A549 (cell line): ENCODE results near the gene PITPNM3.

Experiments
- EP300 ChIP-seq, 2 experiments: fragments of >200 bp; sonication (Bioruptor Twin); formaldehyde crosslinking; IDR thresholded peaks; 2 replicates in 1 of 2; 3 replicates in 1 of 2; pipeline ENCODE4 v1.6.1; 2016 to 2017
- MAZ ChIP-seq: fragments of 150-350 bp; IDR thresholded peaks from 2 replicates; pipeline ENCODE4 v1.6.1; 2014; ENCODE audit warnings: antibody characterized with exemption, low read depth, low read length, borderline replicate concordance
- POLR2A ChIP-seq: IDR thresholded peaks from 2 replicates; pipeline ENCODE4 v1.6.1; 2012; ENCODE audit warnings: mild to moderate bottlenecking, low read length
- RCOR1 ChIP-seq: fragments of 150-350 bp; IDR thresholded peaks from 2 replicates; pipeline ENCODE4 v1.6.1; 2014; ENCODE audit warnings: antibody characterized with exemption, low read length, low read depth
- TF ChIP-seq, protein P1 (sequence below): fragments of >200 bp; sonication (Bioruptor Twin); formaldehyde crosslinking; IDR thresholded peaks from 3 replicates; pipeline ENCODE4 v1.5.1; 2016
- TF ChIP-seq, protein P2 (sequence below): IDR thresholded peaks from 2 replicates; pipeline ENCODE4 v1.6.1; 2012
- TF ChIP-seq, protein P3 (sequence below): fragments of 450-650 bp; IDR thresholded peaks from 2 replicates; pipeline ENCODE4 v1.6.1; 2014; ENCODE audit warnings: antibody characterized with exemption
- TF ChIP-seq, protein P4 (sequence below): fragments of >200 bp; sonication (Bioruptor Twin); formaldehyde crosslinking; IDR thresholded peaks from 2 replicates; pipeline ENCODE4 v1.6.1; 2016
- TF ChIP-seq, protein P5 (sequence below): IDR thresholded peaks from 2 replicates; pipeline ENCODE4 v1.6.1; 2012

DNA sequence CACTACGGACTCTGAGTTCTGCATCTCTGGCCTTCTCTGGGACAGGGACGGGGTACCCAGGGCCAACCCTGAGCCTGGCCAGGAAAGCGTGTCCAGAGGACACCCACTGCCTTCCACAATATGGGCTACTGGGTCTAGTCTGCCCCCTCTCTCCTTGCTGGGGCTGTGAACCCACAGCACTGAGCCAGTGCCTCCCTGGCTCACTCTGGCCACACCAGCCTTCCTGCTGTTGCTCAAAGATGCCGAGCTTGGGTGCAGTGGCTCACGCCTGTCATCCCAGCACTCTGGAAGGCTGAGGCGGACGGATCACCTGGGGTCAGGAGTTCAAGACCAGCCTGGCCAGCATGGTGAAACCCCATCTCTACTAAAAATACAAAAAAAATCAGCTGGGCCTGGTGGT lies 24.8 kb downstream of the PITPNM3 start:
- TF ChIP-seq, protein P1, sequence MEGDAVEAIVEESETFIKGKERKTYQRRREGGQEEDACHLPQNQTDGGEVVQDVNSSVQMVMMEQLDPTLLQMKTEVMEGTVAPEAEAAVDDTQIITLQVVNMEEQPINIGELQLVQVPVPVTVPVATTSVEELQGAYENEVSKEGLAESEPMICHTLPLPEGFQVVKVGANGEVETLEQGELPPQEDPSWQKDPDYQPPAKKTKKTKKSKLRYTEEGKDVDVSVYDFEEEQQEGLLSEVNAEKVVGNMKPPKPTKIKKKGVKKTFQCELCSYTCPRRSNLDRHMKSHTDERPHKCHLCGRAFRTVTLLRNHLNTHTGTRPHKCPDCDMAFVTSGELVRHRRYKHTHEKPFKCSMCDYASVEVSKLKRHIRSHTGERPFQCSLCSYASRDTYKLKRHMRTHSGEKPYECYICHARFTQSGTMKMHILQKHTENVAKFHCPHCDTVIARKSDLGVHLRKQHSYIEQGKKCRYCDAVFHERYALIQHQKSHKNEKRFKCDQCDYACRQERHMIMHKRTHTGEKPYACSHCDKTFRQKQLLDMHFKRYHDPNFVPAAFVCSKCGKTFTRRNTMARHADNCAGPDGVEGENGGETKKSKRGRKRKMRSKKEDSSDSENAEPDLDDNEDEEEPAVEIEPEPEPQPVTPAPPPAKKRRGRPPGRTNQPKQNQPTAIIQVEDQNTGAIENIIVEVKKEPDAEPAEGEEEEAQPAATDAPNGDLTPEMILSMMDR, result no peak
- TF ChIP-seq POLR2A (no peak), MAZ (no peak), EP300 (IDR thresholded peaks at IDR 0.05) (no peak), RCOR1 (no peak)
- TF ChIP-seq, protein P2, sequence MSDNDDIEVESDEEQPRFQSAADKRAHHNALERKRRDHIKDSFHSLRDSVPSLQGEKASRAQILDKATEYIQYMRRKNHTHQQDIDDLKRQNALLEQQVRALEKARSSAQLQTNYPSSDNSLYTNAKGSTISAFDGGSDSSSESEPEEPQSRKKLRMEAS, result no peak
- TF ChIP-seq, protein P3, sequence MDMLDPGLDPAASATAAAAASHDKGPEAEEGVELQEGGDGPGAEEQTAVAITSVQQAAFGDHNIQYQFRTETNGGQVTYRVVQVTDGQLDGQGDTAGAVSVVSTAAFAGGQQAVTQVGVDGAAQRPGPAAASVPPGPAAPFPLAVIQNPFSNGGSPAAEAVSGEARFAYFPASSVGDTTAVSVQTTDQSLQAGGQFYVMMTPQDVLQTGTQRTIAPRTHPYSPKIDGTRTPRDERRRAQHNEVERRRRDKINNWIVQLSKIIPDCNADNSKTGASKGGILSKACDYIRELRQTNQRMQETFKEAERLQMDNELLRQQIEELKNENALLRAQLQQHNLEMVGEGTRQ, result no peak
- TF ChIP-seq, protein P4, sequence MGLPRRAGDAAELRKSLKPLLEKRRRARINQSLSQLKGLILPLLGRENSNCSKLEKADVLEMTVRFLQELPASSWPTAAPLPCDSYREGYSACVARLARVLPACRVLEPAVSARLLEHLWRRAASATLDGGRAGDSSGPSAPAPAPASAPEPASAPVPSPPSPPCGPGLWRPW, result no peak
- TF ChIP-seq, protein P5, sequence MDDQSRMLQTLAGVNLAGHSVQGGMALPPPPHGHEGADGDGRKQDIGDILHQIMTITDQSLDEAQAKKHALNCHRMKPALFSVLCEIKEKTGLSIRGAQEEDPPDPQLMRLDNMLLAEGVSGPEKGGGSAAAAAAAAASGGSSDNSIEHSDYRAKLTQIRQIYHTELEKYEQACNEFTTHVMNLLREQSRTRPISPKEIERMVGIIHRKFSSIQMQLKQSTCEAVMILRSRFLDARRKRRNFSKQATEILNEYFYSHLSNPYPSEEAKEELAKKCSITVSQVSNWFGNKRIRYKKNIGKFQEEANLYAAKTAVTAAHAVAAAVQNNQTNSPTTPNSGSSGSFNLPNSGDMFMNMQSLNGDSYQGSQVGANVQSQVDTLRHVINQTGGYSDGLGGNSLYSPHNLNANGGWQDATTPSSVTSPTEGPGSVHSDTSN, result no peak
